ENCODE results near the gene CACYBP.
A peak's percentile ranks its signal among the peaks of the same experiment; 100 is the strongest.
"Not testable (repeated sequence)": the region's sequence is repeated elsewhere in the genome, so short reads cannot be mapped to it uniquely, and the experiment has no call there.

The CACYBP gene

GRCh38 chr1:174999216-174999935 lies 371 bp upstream of the CACYBP start:
- Mint-ChIP-seq H3K4me1 (peaks cover 42% of the 10 kb centered on the region), H3K27ac (ENCODE audit: low read depth) (no peak overlapping the region), H3K36me3 (ENCODE audit: insufficient read depth) (peaks cover 12% of the 10 kb centered on the region), H3K27me3 (no peaks in the 10 kb centered on the region), H3K4me3 (no peak overlapping the region), H3K9me3 (no peaks in the 10 kb centered on the region)
- ATAC-seq (replicated peaks; ENCODE audit: extremely low read depth, poor library complexity, severe bottlenecking) (peak; percentile 79), DNase-seq (ENCODE audit: low spot score in 2 of 2) (peak; percentile 91 to 97)

DNA sequence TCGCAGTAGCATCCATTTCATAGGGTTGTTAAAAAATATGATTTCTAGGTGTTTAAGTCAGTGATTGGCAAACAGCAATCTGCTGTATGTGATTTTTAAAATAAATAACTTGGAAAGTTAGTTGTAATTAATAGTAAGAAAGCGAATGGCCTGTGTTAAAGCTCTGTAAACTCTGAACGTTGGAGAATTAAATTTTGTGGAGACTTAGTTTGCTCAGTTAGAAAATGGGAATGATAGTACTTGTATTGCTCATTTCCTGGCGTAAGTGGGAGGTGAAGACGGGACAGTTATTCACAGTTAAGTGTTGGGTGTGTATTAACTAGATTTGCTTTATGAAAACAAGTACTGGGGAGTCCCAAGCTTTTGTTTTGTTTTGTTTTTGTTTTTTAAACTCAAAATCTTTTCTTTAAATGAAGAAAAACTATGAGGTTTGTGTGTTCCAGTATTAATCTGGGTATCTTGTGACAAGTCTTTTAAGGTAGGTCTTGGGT lies 995 bp downstream of the CACYBP start:
- peaks cover 49% of the 10 kb centered on the region for H3K4me1 Mint-ChIP-seq
- no peaks in the 10 kb centered on the region for H3K27me3 Mint-ChIP-seq
- H3K9me3 Mint-ChIP-seq, result no peaks in the 10 kb centered on the region
- ATAC-seq (replicated peaks; ENCODE audit: extremely low read depth, poor library complexity, severe bottlenecking) (no peak), DNase-seq (ENCODE audit: low spot score in 2 of 2) (no peak)
- H3K36me3 Mint-ChIP-seq (ENCODE audit: insufficient read depth), result peaks cover 14% of the 10 kb centered on the region
- H3K4me3 Mint-ChIP-seq, result no peak overlapping the region
- no peak overlapping the region for H3K27ac Mint-ChIP-seq (ENCODE audit: low read depth)

DNA sequence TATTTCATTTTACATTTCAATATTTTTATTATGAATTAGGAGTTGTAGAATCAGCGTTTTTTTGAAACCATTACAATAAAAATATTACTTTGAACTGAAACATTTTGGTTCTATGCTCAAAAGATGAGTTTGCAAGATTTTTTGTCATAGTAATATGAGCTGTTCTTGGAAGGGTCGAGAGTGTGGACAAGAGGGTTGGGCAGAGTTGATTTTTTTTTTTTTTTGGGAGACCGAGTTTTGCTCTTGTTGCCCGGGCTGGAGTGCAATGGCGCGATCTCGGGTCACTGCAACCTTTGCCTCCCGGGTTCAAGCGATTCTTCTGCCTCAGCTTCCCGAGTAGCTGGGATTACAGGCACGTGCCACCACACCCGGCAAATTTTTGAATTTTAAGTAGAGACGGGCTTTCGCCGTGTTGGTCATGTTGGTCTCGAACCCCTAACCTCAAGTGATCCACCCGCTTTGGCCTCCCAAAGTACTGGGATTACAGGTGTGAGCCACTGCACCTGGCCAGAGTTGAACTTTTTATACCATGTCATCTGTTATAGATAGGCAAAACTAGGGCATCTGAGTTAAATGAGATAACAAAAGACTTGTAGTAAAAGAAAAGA lies 3.3 kb downstream of the CACYBP start:
- no peak for DNase-seq (ENCODE audit: low spot score in 2 of 2)
- no peaks in the 10 kb centered on the region for H3K27me3 Mint-ChIP-seq
- no peak overlapping the region for H3K4me3 Mint-ChIP-seq
- no peak for ATAC-seq (replicated peaks; ENCODE audit: extremely low read depth, poor library complexity, severe bottlenecking)
- peaks cover 18% of the 10 kb centered on the region for H3K36me3 Mint-ChIP-seq (ENCODE audit: insufficient read depth)
- no peaks in the 10 kb centered on the region for H3K9me3 Mint-ChIP-seq
- no peak overlapping the region for H3K27ac Mint-ChIP-seq (ENCODE audit: low read depth)
- peaks cover 37% of the 10 kb centered on the region for H3K4me1 Mint-ChIP-seq

DNA sequence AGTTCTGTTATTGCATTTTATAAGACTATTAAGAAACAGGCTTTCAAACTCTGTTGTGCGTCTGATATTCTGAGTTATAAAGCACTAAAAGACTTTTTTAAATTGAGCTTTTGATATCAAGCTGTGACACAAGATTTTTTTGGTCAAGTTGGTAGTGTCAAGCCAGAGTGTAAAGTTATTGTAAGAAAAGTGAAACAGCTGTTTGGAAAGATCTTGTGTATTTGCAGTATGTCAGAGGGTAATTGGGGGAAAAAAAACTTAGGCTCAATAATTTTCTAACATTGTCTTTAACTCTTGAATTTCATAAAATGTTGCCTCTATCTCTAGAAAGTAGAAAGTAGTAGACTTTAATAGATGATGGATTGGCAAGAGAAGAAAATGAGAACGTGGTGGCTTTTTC lies 3.8 kb downstream of the CACYBP start:
- peaks cover 37% of the 10 kb centered on the region for H3K4me1 Mint-ChIP-seq
- peaks cover 21% of the 10 kb centered on the region for H3K36me3 Mint-ChIP-seq (ENCODE audit: insufficient read depth)
- ATAC-seq (replicated peaks; ENCODE audit: extremely low read depth, poor library complexity, severe bottlenecking) (no peak), DNase-seq (ENCODE audit: low spot score in 2 of 2) (no peak)
- H3K9me3 Mint-ChIP-seq, result no peaks in the 10 kb centered on the region
- no peaks in the 10 kb centered on the region for H3K27me3 Mint-ChIP-seq
- no peak overlapping the region for H3K27ac Mint-ChIP-seq (ENCODE audit: low read depth)
- H3K4me3 Mint-ChIP-seq, result no peak overlapping the region

DNA sequence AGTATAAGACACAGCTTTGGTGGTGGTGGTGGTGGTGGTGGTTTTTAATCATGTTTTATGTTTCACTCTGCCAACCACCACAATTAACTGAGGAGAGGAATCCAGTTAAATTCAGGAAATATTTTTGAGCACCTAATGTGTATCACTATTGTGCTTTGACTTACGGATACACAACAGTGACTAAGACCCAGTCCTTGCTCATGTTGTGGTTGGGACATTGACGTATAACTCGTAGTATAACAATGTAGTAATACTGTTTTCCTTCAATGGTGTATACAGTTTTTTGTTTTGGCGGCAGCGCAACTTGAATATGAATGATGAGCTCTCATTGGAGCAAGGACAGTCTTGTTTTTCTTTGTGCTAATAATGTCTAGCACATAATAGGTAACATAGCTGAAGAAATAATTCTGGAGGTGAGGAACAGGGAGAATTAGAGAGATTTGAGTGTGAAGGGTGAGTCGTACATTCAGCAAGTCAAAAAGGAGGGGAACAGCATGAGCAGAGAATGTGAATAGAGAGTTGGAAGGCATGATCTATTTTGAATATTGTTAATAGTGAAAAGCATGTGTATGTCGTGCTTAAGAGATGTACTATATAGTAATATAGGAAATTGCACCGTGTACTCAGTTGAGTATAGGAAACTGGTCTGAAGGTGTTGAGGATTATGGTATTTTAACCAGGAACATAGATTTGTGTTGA lies 5.5 kb downstream of the CACYBP start:
- Mint-ChIP-seq H3K27ac (ENCODE audit: low read depth) (peak overlapping the region; percentile 14), H3K36me3 (ENCODE audit: insufficient read depth) (peaks cover 35% of the 10 kb centered on the region), H3K27me3 (no peaks in the 10 kb centered on the region), H3K9me3 (no peaks in the 10 kb centered on the region), H3K4me1 (peaks cover 42% of the 10 kb centered on the region), H3K4me3 (no peak overlapping the region)
- no peak for ATAC-seq (replicated peaks; ENCODE audit: extremely low read depth, poor library complexity, severe bottlenecking)
- DNase-seq (ENCODE audit: low spot score in 2 of 2), result no peak

GRCh38 chr1:175009532-175009931 lies 9.8 kb downstream of the CACYBP start:
- Mint-ChIP-seq H3K27ac (ENCODE audit: low read depth) (no peak overlapping the region), H3K4me3 (no peak overlapping the region), H3K27me3 (no peaks in the 10 kb centered on the region), H3K4me1 (peaks cover 18% of the 10 kb centered on the region), H3K9me3 (no peaks in the 10 kb centered on the region), H3K36me3 (ENCODE audit: insufficient read depth) (peaks cover 60% of the 10 kb centered on the region)
- no peak for DNase-seq (ENCODE audit: low spot score in 2 of 2)
- ATAC-seq (replicated peaks; ENCODE audit: extremely low read depth, poor library complexity, severe bottlenecking), result no peak

DNA sequence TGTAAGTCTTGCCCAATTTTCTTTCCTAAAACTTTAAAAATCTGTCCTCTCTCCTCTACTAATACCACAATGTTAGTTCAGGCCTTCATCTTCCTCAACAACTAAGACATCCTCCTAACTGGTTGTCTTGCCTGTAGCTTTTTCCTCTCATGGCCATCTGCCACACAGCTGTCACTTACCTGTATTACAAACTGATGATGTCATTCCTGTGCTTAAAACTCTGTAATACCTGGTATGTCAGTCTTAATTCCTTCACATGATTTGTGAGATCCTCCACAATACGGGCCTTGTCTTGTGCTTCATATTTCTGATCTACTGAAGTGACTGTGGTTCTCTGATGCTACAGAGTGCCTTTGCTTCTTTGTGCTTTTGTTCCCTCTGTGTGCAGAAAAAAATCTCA lies 13.7 kb downstream of the CACYBP start:
- Mint-ChIP-seq H3K4me3 (no peak overlapping the region), H3K27me3 (no peaks in the 10 kb centered on the region), H3K27ac (ENCODE audit: low read depth) (no peak overlapping the region), H3K4me1 (peaks cover 22% of the 10 kb centered on the region), H3K36me3 (ENCODE audit: insufficient read depth) (peaks cover 71% of the 10 kb centered on the region), H3K9me3 (no peaks in the 10 kb centered on the region)
- ATAC-seq (replicated peaks; ENCODE audit: extremely low read depth, poor library complexity, severe bottlenecking) (no peak), DNase-seq (ENCODE audit: low spot score in 2 of 2) (no peak)

- Mint-ChIP-seq H3K27ac (ENCODE audit: low read depth) (no peak overlapping the region), H3K4me3 (no peak overlapping the region), H3K27me3 (no peaks in the 10 kb centered on the region), H3K36me3 (ENCODE audit: insufficient read depth) (peaks cover 59% of the 10 kb centered on the region), H3K9me3 (no peaks in the 10 kb centered on the region), H3K4me1 (peaks cover 17% of the 10 kb centered on the region)
- no peak for ATAC-seq (replicated peaks; ENCODE audit: extremely low read depth, poor library complexity, severe bottlenecking)
- no peak for DNase-seq (ENCODE audit: low spot score in 2 of 2)
Observed at GRCh38 chr1:175015243-175015642, 15.5 kb downstream of the CACYBP start.

DNA sequence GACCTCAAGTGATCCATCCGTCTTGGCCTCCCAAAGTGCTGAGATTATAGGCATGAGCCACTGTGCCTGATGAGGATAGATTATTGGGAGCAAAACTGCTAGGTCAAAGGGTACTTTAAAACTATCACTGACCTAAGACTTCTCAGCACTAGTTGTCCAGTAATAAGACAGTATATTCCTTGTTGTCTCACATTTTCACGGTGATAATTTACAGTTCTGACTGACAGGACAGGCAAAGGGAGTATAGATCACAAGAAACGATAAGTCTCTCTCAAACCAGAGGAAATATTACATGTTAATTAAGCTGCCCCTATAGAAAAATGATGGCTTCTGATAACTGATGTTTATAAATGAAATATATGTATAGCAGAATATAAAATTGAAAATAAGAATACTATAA lies 19.8 kb downstream of the CACYBP start:
- no peak for DNase-seq (ENCODE audit: low spot score in 2 of 2)
- Mint-ChIP-seq H3K27me3 (no peaks in the 10 kb centered on the region), H3K4me1 (peaks cover 34% of the 10 kb centered on the region), H3K4me3 (no peak overlapping the region), H3K9me3 (no peaks in the 10 kb centered on the region), H3K36me3 (ENCODE audit: insufficient read depth) (peaks cover 47% of the 10 kb centered on the region), H3K27ac (ENCODE audit: low read depth) (no peak overlapping the region)
- ATAC-seq (replicated peaks; ENCODE audit: extremely low read depth, poor library complexity, severe bottlenecking), result no peak

GRCh38 chr1:175023043-175023921 lies 23.5 kb downstream of the CACYBP start, which contains the start of gene MRPS14:
Gene MRPS14 (minus strand): TSS chr1:175023425. CDS start chr1:175023408, 17 bp downstream.
- Mint-ChIP-seq H3K9me3 (no peaks in the 10 kb centered on the region), H3K4me1 (peaks cover 24% of the 10 kb centered on the region), H3K4me3 (peak within 1 kb of the TSS; percentile 84), H3K36me3 (ENCODE audit: insufficient read depth) (peaks cover 22% of the 10 kb centered on the region), H3K27me3 (no peaks in the 10 kb centered on the region), H3K27ac (ENCODE audit: low read depth) (peak within 1 kb of the TSS; percentile 90)
- peak; percentile 90 for ATAC-seq (replicated peaks; ENCODE audit: extremely low read depth, poor library complexity, severe bottlenecking)
- peak; percentile 96 to 97 for DNase-seq (ENCODE audit: low spot score in 2 of 2)

- H3K9me3 Mint-ChIP-seq; ATAC-seq (replicated peaks; ENCODE audit: extremely low read depth, poor library complexity, severe bottlenecking); H3K27me3 Mint-ChIP-seq; DNase-seq (ENCODE audit: low spot score in 2 of 2): not testable (repeated sequence)
- Mint-ChIP-seq H3K4me3 (peak overlapping the region; percentile 84), H3K36me3 (ENCODE audit: insufficient read depth) (peaks cover 20% of the 10 kb centered on the region), H3K4me1 (peaks cover 24% of the 10 kb centered on the region), H3K27ac (ENCODE audit: low read depth) (peak overlapping the region; percentile 90)
Observed at GRCh38 chr1:175023922-175024242, 24.1 kb downstream of the CACYBP start.

GRCh38 chr1:175024773-175025172 lies 25.0 kb downstream of the CACYBP start:
- no peak for ATAC-seq (replicated peaks; ENCODE audit: extremely low read depth, poor library complexity, severe bottlenecking)
- H3K9me3 Mint-ChIP-seq, result no peaks in the 10 kb centered on the region
- peaks cover 29% of the 10 kb centered on the region for H3K36me3 Mint-ChIP-seq (ENCODE audit: insufficient read depth)
- DNase-seq (ENCODE audit: low spot score in 2 of 2), result no peak
- H3K4me1 Mint-ChIP-seq, result peaks cover 31% of the 10 kb centered on the region
- H3K4me3 Mint-ChIP-seq, result peak overlapping the region; percentile 57
- H3K27ac Mint-ChIP-seq (ENCODE audit: low read depth), result peak overlapping the region; percentile 47
- H3K27me3 Mint-ChIP-seq, result no peaks in the 10 kb centered on the region
